Endothelial cell of umbilical vein (primary cell): ENCODE data around the gene CANT1. TPM values are rescaled to one million over a fixed set of nuclear protein-coding genes. Genes with fewer than 3 reads are reported as not detected.

Experiments
- BruUV-seq: library from RNA; stranded (reverse); fragments of 400-500 nt; replicated peaks from 2 replicates; lab custom pipeline; 2021; lab: Mats Ljungman, UMichigan
- CTCF ChIA-PET: fragments of 300-600, 350-600 bp; sonication (Branson Sonifier 250); formaldehyde crosslinking; loops from one replicate; lab custom pipeline; 2021; ENCODE audit warnings: antibody characterized with exemption, inconsistent platforms; lab: Charles Lee
- POLR2A ChIA-PET: fragments of 300-600, 350-600 bp; sonication (Branson Sonifier 250); formaldehyde crosslinking; loops from one replicate; lab custom pipeline; 2021; ENCODE audit warnings: antibody characterized with exemption, inconsistent platforms; lab: Charles Lee
- DNase-seq: peaks from one replicate; pipeline ENCODE4 v3.0.0-alpha.2; 2011; ENCODE audit warnings: low read depth, low spot score
- FAIRE-seq: peaks from 2 replicates; lab custom pipeline; 2011; peaks lifted over from hg19 to GRCh38; lab: Jason Lieb, UNC
- H2AFZ ChIP-seq: 2 replicates; pipeline ENCODE4 v1.6.0; 2012; ENCODE audit warnings: low read depth, low read length, control low read depth, inconsistent platforms
- H3K27ac ChIP-seq: 2 replicates; pipeline ENCODE4 v1.5.1; 2011; ENCODE audit warnings: low read depth, mild to moderate bottlenecking, control low read depth, low read length, moderate library complexity; ENCODE audit not compliant: insufficient read depth
- H3K27me3 ChIP-seq, 2 experiments: 2 replicates each; pipeline versions ENCODE4 v1.6.0 to v1.6.1; 2011; ENCODE audit warnings: low read length in 2 of 2, mixed read lengths in 1 of 2; ENCODE audit not compliant: control insufficient read depth in 2 of 2, insufficient read depth in 2 of 2
- H3K36me3 ChIP-seq, 2 experiments: 2 replicates in 1 of 2; 3 replicates in 1 of 2; pipeline ENCODE4 v1.5.1; 2011; ENCODE audit warnings: low read length in 2 of 2, mild to moderate bottlenecking in 1 of 2, moderate library complexity in 1 of 2; ENCODE audit not compliant: control insufficient read depth in 2 of 2, insufficient read depth in 2 of 2; ENCODE audit errors: extremely low read depth in 1 of 2
- H3K4me1 ChIP-seq: 3 replicates; pipeline ENCODE4 v1.5.1; 2011; ENCODE audit warnings: mild to moderate bottlenecking, low read length; ENCODE audit not compliant: control insufficient read depth, insufficient read depth; ENCODE audit errors: extremely low read depth
- H3K4me2 ChIP-seq: 2 replicates; pipeline ENCODE4 v1.6.1; 2011; ENCODE audit warnings: low read length, control low read depth, mixed read lengths; ENCODE audit not compliant: insufficient read depth
- H3K4me3 ChIP-seq, 3 experiments: fragments of 200-600 bp in 1 of 3; sonication (generic), shearing (Covaris generic) in 1 of 3; replicated peaks in 1 of 3; 2 replicates each; pipeline ENCODE4 v1.5.1; 2011 to 2016; ENCODE audit warnings: control low read depth in 3 of 3, low read length in 3 of 3, mild to moderate bottlenecking in 2 of 3, inconsistent platforms in 1 of 3, low read depth in 1 of 3, moderate library complexity in 1 of 3; ENCODE audit not compliant: insufficient read depth in 1 of 3
- H3K79me2 ChIP-seq: 2 replicates; pipeline ENCODE4 v1.6.0; 2012; ENCODE audit warnings: low read length, inconsistent platforms; ENCODE audit not compliant: control insufficient read depth, insufficient read depth
- H3K9ac ChIP-seq: replicated peaks from 2 replicates; pipeline ENCODE3; 2011; ENCODE audit warnings: low read length, control low read depth; ENCODE audit not compliant: insufficient read depth; ENCODE audit errors: extremely low read depth
- H3K9me1 ChIP-seq: replicated peaks from 3 replicates; pipeline ENCODE4 v1.6.0; 2011; ENCODE audit warnings: mild to moderate bottlenecking, low read length; ENCODE audit not compliant: control insufficient read depth, insufficient read depth; ENCODE audit errors: extremely low read depth
- H3K9me3 ChIP-seq: replicated peaks from 2 replicates; pipeline ENCODE4 v1.5.1; 2012; ENCODE audit warnings: low read length, inconsistent platforms; ENCODE audit not compliant: control insufficient read depth, insufficient read depth
- H4K20me1 ChIP-seq: replicated peaks from 2 replicates; pipeline ENCODE3; 2011; ENCODE audit warnings: mild to moderate bottlenecking, low read length; ENCODE audit not compliant: control insufficient read depth, insufficient read depth; ENCODE audit errors: extremely low read depth
- JUN ChIP-seq: IDR thresholded peaks from 2 replicates; pipeline ENCODE4 v1.6.1; 2011; ENCODE audit warnings: borderline replicate concordance, low read depth; ENCODE audit not compliant: insufficient read length, insufficient read depth
- MAX ChIP-seq: IDR thresholded peaks from 2 replicates; pipeline ENCODE4 v1.6.1; 2011; ENCODE audit not compliant: insufficient read depth, insufficient read length
- MYC ChIP-seq: IDR thresholded peaks from one replicate; pipeline ENCODE4 v1.6.1; 2011; ENCODE audit warnings: mild to moderate bottlenecking, low read depth, low read length
- POLR2AphosphoS5 ChIP-seq: IDR thresholded peaks from 2 replicates; pipeline ENCODE4 v1.6.1; 2012; ENCODE audit warnings: low read depth, mild to moderate bottlenecking, control low read depth, low read length, moderate library complexity; ENCODE audit not compliant: insufficient read depth
- dilution Hi-C: fragments of 300-500 bp; cut with MboI; formaldehyde crosslinking; loops from one replicate; pipeline ENCODE4 v1.15.0; 2019; ENCODE audit warnings: low sequenced_read_pairs; ENCODE audit not compliant: extremely low pct_ligation_motif_present
- intact Hi-C: fragments of 100-400 bp; cut with micrococcal nuclease; formaldehyde crosslinking; loops from one replicate; pipeline ENCODE4 v1.10.0; 2022
- polyA plus RNA-seq, 4 experiments: library from polyadenylated mRNA; depleted of rRNA in 3 of 4; stranded (reverse) in 3 of 4; unstranded in 1 of 4; fragments of >200 nt; gene quantifications; 2 replicates each; pipeline versions ENCODE4 v1.2.1 to v1.2.3, GENCODE V29; 2011 to 2012; ENCODE audit warnings: missing spikeins in 1 of 4
- total RNA-seq: library from RNA; stranded (reverse); gene quantifications from 2 replicates; pipeline ENCODE4 v1.2.3, GENCODE V29; 2021

The CANT1 gene
- total and polyA plus RNA-seq, 2 donors (not counting 3 experiments of a cell fraction or from before 2014, with no cell fraction given): 85.0 to 93.6 TPM

DNA sequence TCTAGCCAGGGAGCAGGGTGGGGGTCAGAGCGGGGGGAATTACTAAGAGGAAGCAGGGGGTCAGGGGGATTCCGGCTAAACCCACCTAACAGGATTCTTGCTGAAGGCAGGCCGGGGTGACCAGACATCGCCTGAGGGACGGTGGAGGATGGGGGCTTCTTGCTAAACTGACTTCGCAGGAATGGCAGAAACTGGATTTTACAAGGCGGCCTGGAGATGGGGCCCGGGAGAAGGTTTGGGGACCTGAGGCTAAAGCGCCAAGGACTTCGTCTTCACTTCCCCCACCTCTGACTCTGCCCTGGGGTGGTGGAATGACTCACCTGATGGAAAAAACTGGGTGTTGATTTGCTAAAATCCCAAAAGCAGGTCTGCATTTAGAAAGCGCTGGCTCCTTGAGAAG is 53.3 kb downstream of the CANT1 start:
- Histone ChIP-seq H3K4me1 (no peaks in the 10 kb centered on the region), H3K9me3 (no peaks in the 10 kb centered on the region), H4K20me1 (no peaks in the 10 kb centered on the region), H3K27ac (no peak overlapping the region), H3K36me3 (no peaks in the 10 kb centered on the region), H3K9ac (no peak overlapping the region), H3K4me2 (no peak overlapping the region), H3K27me3 (no peaks in the 10 kb centered on the region), H3K79me2 (no peaks in the 10 kb centered on the region), H2AFZ (no peak overlapping the region), H3K9me1 (no peaks in the 10 kb centered on the region), H3K4me3 (no peak overlapping the region)
- intact Hi-C loops: no loop called here
- DNase-seq (no peak), FAIRE-seq (no peak)
- BruUV-seq: no TSS peak
- ChIA-PET CTCF (interaction anchor here (1.5 to 3.0 kb wide), 3 partner anchors 11 to 90 kb away, joined by 4 to 10 read pairs (median 8); no protein-coding TSS in a partner anchor), POLR2A (no interaction called here)
- no peak for TF ChIP-seq MYC
- no peak for TF ChIP-seq JUN
- no peak for TF ChIP-seq POLR2AphosphoS5
- no peak for TF ChIP-seq MAX
- dilution Hi-C loops: no loop called here

GRCh38 chr17:78954684-78955083 is 54.9 kb downstream of the CANT1 start:
- CTCF ChIA-PET: interaction anchor here (2.1 to 3.2 kb wide), 2 partner anchors 12 to 16 kb away, joined by 5 to 12 read pairs; no protein-coding TSS in a partner anchor
- DNase-seq (no peak), FAIRE-seq (no peak)
- Histone ChIP-seq H3K9me3 (no peaks in the 10 kb centered on the region), H3K9ac (no peak overlapping the region), H3K79me2 (no peaks in the 10 kb centered on the region), H3K4me1 (no peaks in the 10 kb centered on the region), H3K4me3 (no peak overlapping the region), H3K27ac (no peak overlapping the region), H3K4me2 (no peak overlapping the region), H3K9me1 (no peaks in the 10 kb centered on the region), H3K27me3 (no peaks in the 10 kb centered on the region), H2AFZ (no peak overlapping the region), H3K36me3 (no peaks in the 10 kb centered on the region), H4K20me1 (no peaks in the 10 kb centered on the region)
- no peak for TF ChIP-seq MAX
- intact Hi-C loops: no loop called here
- POLR2A ChIA-PET: no interaction called here
- no TSS peak for BruUV-seq
- dilution Hi-C loops: no loop called here
